ENCODE results near the gene KMT2E. TPM values are rescaled to one million over a fixed set of nuclear protein-coding genes. Genes with fewer than 3 reads are reported as not detected.
"Not testable (repeated sequence)": the region's sequence is repeated elsewhere in the genome, so short reads cannot be mapped to it uniquely, and the experiment has no call there.

The KMT2E gene
- polyA plus RNA-seq, 10 donors, result 32.2 to 50.7 (median 41.5) TPM

GRCh38 chr7:105005486-105005885 is 8.5 kb upstream of the KMT2E start:
- not testable (repeated sequence) for DNase-seq

DNA sequence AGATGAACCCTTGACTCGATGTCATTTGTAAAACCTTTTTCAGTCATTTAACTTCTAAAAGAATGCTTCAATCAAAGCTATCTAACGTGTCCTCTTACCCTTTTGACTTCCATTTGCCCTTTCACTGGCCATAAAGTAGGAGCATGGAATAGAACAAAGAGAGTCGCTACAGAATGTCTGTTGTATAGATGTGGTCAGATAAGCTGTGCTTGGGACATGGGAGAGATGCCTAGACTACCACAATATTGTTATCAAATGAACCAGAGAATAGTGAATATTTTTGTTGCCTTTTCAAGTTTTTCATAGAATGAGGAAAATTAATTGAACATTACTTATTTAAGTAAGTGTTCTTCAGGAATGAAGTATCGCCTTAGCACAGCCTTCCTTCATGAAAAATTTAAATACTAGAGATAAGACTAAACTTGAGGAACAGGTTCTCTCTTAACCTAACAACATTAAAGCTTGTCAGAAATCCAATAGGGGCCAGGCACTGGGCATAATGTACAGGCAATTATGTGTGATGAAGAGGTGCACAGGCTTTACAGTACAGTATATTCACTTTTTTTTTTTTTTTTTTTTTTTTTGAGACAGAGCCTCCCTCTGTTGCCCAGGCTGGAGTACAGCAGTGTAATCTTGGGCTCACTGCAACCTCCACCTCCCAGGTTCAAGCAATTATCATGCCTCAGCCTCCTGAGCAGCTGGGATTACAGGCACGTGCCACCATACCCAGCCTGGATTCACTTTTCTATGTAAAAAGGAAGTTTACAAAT is 7.5 kb upstream of the KMT2E start:
- no peak for DNase-seq

GRCh38 chr7:105007298-105007697 is 6.7 kb upstream of the KMT2E start:
- DNase-seq, result no peak

DNA sequence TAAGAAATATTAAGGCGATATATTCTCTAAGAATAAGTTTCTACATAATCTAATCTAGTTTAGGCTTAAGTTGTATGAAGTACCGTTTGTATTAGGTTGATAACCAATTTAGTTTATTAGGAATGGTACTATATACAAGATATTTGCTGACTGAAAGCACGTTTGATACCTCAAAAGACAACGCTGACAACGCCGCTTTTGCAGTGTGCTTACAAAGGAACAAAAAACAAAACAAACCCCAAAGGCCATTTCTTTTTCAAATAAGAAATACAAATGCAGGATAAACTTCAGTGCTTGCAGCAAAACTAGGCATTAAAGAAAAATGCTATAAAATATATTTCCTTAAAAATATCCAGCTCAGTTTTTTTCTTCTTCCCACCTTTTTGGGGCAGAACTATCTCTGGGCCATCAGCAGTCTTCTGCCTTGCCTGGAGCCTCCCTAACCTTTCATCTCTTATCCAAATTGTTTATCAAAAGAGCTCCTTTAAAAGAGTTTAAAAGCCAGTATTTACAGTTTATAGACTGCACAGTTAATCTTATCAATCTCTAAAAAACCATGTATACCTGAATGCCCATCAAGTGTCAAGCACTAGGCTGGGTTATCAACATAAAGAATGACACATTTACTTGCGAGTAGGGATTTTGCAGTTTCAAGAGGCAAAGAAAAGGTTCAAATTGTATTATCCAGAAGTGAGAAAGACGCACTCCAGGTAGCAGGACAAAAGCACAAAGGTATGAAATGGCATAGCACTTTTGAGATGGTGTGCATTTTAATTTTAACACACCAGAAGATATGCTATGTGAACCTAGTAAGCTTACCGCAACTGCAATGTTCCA is 4.1 kb upstream of the KMT2E start:
- no peak for DNase-seq

DNA sequence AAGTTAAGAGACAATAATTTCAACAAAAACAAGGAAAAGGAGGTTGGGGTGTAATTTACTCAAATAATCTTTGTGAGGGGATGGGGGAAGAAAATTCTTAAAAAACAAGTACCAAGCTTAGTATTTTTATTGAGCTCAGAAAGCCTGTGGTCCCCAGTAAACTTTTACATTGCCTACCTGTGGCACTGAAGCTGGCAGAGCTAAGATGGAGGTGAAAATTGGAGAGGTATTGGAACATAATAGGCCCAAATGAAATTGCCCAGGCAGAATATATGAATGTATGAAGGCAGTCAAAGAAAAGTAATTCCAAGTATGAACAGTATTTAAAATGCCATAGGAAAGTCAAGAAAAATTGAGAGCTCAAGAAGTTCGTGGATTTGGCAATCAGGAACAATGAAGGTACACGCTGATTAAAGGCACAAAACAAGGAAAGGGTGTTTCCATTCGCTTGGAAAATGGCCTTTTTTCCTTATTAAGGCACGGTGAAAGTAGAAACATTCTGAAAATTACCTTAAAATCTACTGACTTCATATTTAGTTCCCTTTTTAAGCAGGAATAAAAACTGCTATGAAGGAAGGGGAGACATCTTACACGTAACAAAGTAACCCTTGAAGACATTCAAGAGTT is 3.4 kb upstream of the KMT2E start:
- no peak for DNase-seq

DNA sequence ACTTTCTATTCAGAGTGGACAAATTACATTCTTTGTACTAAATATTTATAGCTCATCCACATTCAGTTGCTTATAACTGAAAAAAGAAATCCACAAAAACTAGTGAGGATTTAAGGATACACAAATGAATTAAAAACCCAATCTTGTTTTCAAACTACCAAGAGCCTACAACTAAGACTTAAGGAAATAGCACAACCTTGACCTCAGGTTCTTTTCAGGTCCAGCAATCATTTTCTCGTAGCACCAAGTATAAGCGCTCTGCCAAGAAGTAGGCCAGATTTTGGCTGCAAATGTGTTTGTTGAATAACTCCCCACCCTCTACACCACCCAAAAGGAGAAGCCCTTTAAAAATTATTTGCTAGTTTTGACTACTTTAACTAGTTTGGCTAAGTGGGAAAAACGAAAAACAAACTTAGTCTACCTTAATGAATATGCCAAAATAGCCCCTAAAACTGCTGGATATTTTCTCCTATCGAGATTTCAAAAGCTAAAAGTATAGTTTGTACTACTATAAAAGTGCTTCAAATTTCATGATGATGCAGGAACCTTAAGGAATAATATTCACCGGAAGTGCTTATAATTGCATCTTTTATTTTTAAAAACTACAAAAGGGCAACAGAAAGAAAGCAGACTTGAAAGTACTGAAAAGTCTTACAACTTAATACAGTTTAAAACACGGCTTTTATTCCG is 2.7 kb upstream of the KMT2E start:
- peak in 2 of 3 donors; percentile 25 to 54 for DNase-seq

DNA sequence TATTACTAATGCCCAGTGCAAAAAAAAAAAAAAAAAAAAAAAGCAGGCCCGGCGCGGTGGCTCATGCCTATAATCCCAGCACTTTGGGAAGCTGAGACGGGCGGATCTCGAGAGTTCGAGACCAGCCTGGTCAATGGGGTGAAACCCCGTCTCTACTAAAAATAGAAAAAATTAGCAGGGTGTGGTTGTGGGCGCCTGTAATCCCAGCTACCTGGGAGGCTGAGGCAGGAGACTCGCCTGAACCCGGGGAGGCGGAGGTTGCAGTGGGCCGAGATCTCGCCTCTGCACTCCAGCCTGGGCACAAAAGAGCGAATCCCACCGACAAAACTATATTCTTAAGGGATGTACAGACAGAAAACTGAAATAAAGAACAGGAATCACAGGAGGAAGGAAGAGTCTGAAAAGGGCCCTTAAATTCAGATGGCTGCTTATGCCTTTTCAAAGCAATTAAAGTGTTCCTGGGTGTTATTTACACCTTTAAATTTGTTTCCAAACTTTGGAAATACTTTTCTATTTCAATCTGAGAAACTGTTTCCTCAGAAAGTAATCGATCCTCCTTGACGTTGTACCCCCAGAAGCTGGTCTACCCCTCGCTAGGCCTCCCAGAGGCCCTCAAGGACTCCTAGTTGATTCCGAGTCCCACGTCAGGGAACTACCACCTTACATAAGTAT is 2.0 kb upstream of the KMT2E start:
- peak in 1 of 3 donors; percentile 49 for DNase-seq

DNA sequence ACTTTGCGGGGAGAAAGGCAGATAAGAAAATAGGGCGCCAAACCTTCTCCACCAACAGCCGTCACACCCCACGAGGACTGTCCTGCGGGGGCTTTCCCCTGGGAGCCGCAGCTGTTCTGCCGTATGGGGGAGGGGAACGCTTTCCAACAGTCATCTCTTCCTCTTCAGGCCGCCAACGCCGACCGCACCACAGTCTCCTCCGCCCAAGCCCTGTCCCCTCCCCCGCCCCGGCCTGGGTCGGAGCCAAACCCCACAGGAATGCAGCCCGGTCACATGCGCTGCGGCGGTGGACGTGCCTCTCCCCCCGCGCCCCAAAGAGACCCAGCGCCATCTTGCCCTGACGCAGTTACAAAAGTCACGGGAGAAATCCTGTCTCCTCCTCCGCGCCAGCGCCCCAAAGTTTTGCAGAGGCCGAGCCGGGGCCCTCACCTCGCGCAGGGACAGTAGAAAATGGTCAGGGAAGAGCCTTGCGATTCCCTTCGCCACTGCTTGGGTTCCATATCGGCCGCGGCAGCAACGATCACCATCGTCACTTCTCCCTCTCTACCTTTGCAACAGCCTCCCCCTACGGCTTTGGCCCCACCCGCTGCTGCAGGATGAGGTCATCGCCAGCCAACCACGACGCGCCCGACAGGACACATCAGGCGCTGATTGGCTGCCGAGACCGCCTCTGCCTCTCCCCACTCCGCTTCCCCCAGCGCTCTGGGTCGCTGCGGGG is 1.3 kb upstream of the KMT2E start:
- DNase-seq, result peak; percentile 98 to 100 (median 99)

- DNase-seq, result peak; percentile 95 to 98 (median 96)
Measured at GRCh38 chr7:105013221-105013815, 687 bp upstream of the KMT2E start.

GRCh38 chr7:105014693-105015389 is 836 bp downstream of the KMT2E start:
- peak; percentile 66 to 90 (median 67) for DNase-seq

DNA sequence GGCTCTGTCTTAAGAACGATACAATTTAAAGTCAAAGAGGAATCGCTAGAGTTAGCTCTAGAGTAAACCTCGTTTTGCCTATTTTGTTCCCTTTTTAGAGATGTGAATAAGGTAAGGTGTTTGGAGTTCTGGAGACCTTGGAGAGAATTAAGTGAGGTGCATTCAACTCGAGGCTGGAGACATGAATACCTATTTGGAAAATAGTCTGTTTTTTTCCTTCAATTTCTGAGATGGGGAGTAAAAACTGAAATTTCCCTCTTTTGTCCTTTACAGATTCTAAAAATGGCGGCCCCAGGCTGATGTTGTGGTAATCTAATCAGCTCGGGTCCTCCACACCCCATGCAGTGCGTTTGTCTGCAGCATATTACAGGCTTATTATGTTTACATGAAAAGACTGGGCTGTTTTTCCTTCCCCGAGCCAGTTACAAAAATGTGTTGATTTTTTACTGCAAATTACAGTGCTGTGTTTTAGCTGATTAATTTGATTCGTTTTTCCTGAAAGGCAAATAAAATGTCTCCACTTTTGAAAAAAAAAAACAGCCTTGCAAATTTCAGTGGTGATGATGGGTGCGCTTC is 1.5 kb downstream of the KMT2E start:
- DNase-seq, result peak; percentile 51 to 82 (median 54)

GRCh38 chr7:105016068-105016708 is 2.2 kb downstream of the KMT2E start:
- DNase-seq, result peak in 2 of 3 donors; percentile 12 to 41

DNA sequence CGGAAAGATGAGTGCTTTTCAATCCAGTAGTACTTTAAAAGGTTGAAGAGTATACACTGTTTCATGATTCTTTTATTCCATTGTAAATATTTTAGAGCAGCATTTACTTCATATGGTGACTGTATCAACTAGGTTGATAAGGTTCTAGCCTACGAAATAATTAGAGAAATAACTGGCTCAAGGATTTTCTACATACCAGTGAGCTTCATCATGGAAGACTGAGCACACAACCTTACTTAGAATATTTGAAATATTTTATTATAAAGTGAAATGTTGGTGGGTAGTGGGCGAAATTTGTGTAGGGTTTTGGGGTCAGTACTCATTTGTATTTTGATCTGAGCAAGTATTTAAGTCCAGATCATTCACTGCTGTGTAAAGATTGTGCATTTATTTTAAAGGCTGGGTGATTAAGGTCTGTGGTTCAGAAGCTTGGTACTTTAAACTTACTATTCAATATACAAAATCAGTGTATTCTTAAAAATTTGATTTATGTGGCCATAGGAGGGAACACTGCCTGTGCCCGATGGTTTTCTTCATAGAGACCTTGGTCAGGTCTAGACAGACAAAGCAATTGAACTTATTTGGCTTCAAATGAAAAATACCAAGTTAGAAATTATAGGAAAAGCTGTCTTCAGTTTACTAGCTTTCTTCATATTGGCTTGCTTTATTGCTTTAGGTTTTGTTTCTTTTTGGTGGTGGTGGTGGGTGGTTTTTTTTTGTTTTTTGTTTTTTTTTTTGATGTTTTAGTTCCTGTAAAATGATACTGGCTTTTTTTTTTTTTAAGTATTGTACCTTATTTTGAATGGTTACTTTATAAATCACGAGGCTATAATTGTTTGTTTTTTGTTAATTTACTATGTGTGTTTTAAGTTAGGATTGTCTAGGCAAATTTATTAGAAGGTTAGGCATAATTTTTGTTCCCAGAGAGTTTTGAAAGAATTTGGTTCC is 3.0 kb downstream of the KMT2E start:
- peak in 2 of 3 donors; percentile 20 to 37 for DNase-seq

DNA sequence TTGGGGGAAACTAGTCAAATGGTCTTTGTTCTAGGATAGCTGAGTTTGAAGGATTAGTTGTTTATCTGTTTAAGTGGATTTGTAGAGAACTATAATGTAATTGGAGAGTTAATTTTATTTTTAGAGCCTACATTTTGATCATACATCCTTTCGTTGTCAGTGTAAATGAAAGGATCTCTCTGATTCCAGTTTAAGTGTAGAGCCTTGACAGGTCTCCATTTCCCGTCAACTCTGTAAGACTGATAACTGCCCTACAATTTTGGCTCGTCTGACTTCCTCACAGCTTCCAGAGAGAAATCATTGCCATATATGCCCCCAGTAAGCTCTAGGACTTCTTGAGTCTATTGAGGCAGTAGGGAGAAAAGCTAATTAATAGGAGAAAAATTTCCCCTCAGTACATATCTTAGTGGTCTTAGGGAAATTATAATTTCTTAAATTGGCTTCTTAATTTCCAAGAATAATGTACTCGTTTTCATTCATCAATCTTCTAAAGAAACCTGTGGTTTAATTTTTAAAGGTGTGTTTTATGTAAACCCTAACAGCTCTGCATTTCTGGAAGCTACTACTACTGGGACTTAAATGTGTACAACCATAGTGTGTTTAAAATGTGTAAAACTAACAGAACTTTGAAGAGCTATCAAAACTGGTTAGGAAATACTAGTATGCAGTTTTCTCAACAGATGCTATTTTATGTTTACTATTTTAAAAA is 3.8 kb downstream of the KMT2E start:
- DNase-seq, result peak in 2 of 3 donors; percentile 9 to 34

- no peak for DNase-seq
Measured at GRCh38 chr7:105019269-105019668, 5.3 kb downstream of the KMT2E start.

DNA sequence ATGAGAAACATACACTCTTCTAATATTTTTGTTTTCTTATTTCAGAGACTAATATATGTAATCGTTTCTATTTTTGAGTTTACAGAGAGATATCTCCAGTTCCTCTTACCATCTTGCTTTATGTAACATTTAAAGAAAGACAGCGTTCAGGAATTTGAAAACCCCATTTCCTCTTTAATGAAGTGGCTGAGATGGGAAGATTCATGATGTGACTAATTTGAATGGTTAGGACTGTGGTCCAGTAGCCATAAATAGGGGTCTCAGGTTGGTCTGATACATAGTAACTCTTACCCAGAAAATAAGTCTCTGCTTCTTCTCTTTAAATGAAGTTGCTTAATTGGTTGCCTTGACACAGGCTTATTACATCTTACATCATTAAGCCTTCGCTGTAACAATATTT is 6.9 kb downstream of the KMT2E start:
- DNase-seq, result peak in 1 of 3 donors; percentile 7

- no peak for DNase-seq
Measured at GRCh38 chr7:105021352-105021751, 7.3 kb downstream of the KMT2E start.

Data from muscle of back (tissue), 11 donors.